ENCODE data around the gene NPBWR2.

NPBWR2 gene

GRCh38 chr20:64080813-64081623, 26.3 kb downstream of the NPBWR2 start:
- Histone ChIP-seq H3K4me1 (peaks cover 9% of the 10 kb centered on the region), H3K36me3 (no peaks in the 10 kb centered on the region; the same call in 1 of the 2 replicates), H3K4me3 (ENCODE audit: low read depth, low read length) (no peak overlapping the region), H3K9me3 (no peaks in the 10 kb centered on the region), H3K27me3 (no peaks in the 10 kb centered on the region)
- no peak for DNase-seq
- no peak for TF ChIP-seq CTCF (IDR thresholded peaks at IDR 0.05; ENCODE audit: low read depth, low read length)

- Histone ChIP-seq H3K36me3 (no peaks in the 10 kb centered on the region; the same call in 1 of the 2 replicates), H3K4me1 (peaks cover 9% of the 10 kb centered on the region), H3K27me3 (no peaks in the 10 kb centered on the region), H3K9me3 (no peaks in the 10 kb centered on the region), H3K4me3 (ENCODE audit: low read depth, low read length) (peak within 1 kb of the TSS; percentile 86)
- no peak for TF ChIP-seq CTCF (IDR thresholded peaks at IDR 0.05; ENCODE audit: low read depth, low read length)
- DNase-seq: no peak
Measured at GRCh38 chr20:64080013-64080812, 27.2 kb downstream of the NPBWR2 start, which contains the start of gene OPRL1. OPRL1 (plus strand) TSS chr20:64080082; CDS start chr20:64092721, 12,639 bp downstream.

GRCh38 chr20:64079273-64080012, 27.9 kb downstream of the NPBWR2 start, which contains the start of gene RGS19:
RGS19 (minus strand) TSS chr20:64079518; CDS start chr20:64076886, 2,632 bp downstream.
- no peak for TF ChIP-seq CTCF (IDR thresholded peaks at IDR 0.05; ENCODE audit: low read depth, low read length)
- Histone ChIP-seq H3K4me3 (ENCODE audit: low read depth, low read length) (peak within 1 kb of the TSS; percentile 86), H3K36me3 (no peaks in the 10 kb centered on the region; the same call in 1 of the 2 replicates), H3K9me3 (no peaks in the 10 kb centered on the region), H3K27me3 (no peaks in the 10 kb centered on the region), H3K4me1 (peaks cover 9% of the 10 kb centered on the region)
- DNase-seq: peak; percentile 81

- no peaks in the 10 kb centered on the region; the same call in 1 of the 2 replicates for H3K36me3 ChIP-seq
- H3K9me3 ChIP-seq: no peaks in the 10 kb centered on the region
- no peak for TF ChIP-seq CTCF (IDR thresholded peaks at IDR 0.05; ENCODE audit: low read depth, low read length)
- DNase-seq: no peak
- H3K27me3 ChIP-seq: no peaks in the 10 kb centered on the region
- H3K4me3 ChIP-seq (ENCODE audit: low read depth, low read length): peak overlapping the region; percentile 86
- H3K4me1 ChIP-seq: peaks cover 9% of the 10 kb centered on the region
Measured at GRCh38 chr20:64078934-64079272, 28.5 kb downstream of the NPBWR2 start.

GRCh38 chr20:64077876-64078551, 29.4 kb downstream of the NPBWR2 start:
- TF ChIP-seq CTCF (IDR thresholded peaks at IDR 0.05; ENCODE audit: low read depth, low read length): no peak
- no peaks in the 10 kb centered on the region for H3K27me3 ChIP-seq
- H3K4me1 ChIP-seq: peaks cover 7% of the 10 kb centered on the region
- H3K36me3 ChIP-seq: no peaks in the 10 kb centered on the region; the same call in 1 of the 2 replicates
- no peaks in the 10 kb centered on the region for H3K9me3 ChIP-seq
- DNase-seq: no peak
- peak overlapping the region; percentile 86; the same call in 1 of the 2 replicates for H3K4me3 ChIP-seq (ENCODE audit: low read depth, low read length)

All from BE2C (cell line).